HL-60 (cell line): ENCODE results near the gene MSI2.

Source experiments
- DNase-seq, 2 experiments: peaks; one replicate each; pipeline ENCODE4 v3.0.0-alpha.2; 2010 to 2020; ENCODE audit warnings: low read depth in 1 of 2, low spot score in 1 of 2
- H3K27ac ChIP-seq: fragments of 250-450 bp; sonication (Bioruptor Pico); replicated peaks from 2 replicates; pipeline ENCODE4 v1.5.1; 2020; ENCODE audit warnings: mild to moderate bottlenecking, moderate library complexity
- H3K27me3 ChIP-seq: fragments of 250-450 bp; sonication (Bioruptor Pico); 2 replicates; pipeline ENCODE4 v1.5.1; 2021; ENCODE audit warnings: mild to moderate bottlenecking, moderate library complexity; ENCODE audit not compliant: insufficient read depth, poor library complexity, severe bottlenecking
- H3K4me3 ChIP-seq: replicated peaks from 2 replicates; pipeline ENCODE4 v1.5.1; 2011; ENCODE audit warnings: mild to moderate bottlenecking, control low read depth, low read length; ENCODE audit not compliant: insufficient read depth
- GABPA ChIP-seq: IDR thresholded peaks from 2 replicates; pipeline ENCODE4 v1.6.1; 2012; ENCODE audit warnings: low read depth
- POLR2AphosphoS5 ChIP-seq: IDR thresholded peaks from 2 replicates; pipeline ENCODE4 v1.6.1; 2012; ENCODE audit warnings: low read depth
- SPI1 ChIP-seq: IDR thresholded peaks from 2 replicates; pipeline ENCODE4 v1.6.1; 2012; ENCODE audit warnings: low read depth, mild to moderate bottlenecking, borderline replicate concordance
- TF ChIP-seq, protein P1 (sequence below): IDR thresholded peaks from one replicate; pipeline ENCODE4 v1.5.1; 2011; ENCODE audit warnings: low read length, control low read depth, inconsistent platforms; ENCODE audit not compliant: insufficient read depth
- TF ChIP-seq, protein P2 (sequence below): IDR thresholded peaks from 2 replicates; pipeline ENCODE4 v1.6.1; 2012; ENCODE audit warnings: low read depth; ENCODE audit not compliant: insufficient replicate concordance

The MSI2 gene

DNA sequence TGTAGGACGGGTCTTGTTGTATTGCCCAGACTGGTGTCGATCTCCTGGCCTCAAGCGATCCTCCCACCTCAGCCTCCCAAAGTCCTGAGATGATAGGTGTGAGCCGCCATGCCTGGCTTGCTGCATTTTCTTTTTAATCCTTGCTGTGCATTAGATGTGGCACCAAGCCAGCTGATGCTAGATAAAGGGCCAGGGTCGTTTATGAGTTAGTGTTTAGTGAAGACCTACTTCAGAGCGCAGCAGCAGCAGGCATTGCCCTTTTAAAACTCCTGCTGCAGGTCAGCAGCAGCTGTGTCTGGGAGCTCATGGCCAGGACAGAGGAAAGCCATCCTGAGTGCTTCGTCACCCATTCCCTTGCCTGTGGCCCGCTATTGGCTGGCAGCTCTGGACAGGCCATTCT, 251.5 kb downstream of the MSI2 start:
- H3K27me3 ChIP-seq, result no peaks in the 10 kb centered on the region
- H3K27ac ChIP-seq, result no peak overlapping the region
- H3K4me3 ChIP-seq, result no peak overlapping the region
- no peak for DNase-seq
- TF ChIP-seq, protein P1, sequence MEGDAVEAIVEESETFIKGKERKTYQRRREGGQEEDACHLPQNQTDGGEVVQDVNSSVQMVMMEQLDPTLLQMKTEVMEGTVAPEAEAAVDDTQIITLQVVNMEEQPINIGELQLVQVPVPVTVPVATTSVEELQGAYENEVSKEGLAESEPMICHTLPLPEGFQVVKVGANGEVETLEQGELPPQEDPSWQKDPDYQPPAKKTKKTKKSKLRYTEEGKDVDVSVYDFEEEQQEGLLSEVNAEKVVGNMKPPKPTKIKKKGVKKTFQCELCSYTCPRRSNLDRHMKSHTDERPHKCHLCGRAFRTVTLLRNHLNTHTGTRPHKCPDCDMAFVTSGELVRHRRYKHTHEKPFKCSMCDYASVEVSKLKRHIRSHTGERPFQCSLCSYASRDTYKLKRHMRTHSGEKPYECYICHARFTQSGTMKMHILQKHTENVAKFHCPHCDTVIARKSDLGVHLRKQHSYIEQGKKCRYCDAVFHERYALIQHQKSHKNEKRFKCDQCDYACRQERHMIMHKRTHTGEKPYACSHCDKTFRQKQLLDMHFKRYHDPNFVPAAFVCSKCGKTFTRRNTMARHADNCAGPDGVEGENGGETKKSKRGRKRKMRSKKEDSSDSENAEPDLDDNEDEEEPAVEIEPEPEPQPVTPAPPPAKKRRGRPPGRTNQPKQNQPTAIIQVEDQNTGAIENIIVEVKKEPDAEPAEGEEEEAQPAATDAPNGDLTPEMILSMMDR, result no peak

DNA sequence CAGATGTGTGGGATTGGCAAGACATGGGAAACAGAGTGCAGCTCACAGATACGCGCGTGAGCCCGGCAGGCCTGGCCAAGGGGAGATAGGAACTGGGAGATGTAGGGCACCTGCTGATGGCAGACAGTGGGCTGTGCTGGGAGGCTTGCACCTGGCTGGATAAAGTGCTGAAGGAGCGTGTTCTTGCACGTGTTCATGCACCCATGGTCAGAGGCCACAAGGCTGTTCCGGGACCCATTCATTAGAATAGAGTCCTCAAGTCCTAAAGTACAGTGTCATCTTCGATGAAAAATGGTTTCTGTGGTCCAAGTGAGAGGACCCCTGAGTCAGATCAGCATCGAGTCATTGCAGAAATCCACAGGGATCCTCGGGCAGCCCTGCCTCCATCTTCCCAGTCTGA, 252.3 kb downstream of the MSI2 start:
- no peak for DNase-seq
- TF ChIP-seq GABPA (no peak), POLR2AphosphoS5 (no peak), SPI1 (no peak)
- TF ChIP-seq, protein P2, sequence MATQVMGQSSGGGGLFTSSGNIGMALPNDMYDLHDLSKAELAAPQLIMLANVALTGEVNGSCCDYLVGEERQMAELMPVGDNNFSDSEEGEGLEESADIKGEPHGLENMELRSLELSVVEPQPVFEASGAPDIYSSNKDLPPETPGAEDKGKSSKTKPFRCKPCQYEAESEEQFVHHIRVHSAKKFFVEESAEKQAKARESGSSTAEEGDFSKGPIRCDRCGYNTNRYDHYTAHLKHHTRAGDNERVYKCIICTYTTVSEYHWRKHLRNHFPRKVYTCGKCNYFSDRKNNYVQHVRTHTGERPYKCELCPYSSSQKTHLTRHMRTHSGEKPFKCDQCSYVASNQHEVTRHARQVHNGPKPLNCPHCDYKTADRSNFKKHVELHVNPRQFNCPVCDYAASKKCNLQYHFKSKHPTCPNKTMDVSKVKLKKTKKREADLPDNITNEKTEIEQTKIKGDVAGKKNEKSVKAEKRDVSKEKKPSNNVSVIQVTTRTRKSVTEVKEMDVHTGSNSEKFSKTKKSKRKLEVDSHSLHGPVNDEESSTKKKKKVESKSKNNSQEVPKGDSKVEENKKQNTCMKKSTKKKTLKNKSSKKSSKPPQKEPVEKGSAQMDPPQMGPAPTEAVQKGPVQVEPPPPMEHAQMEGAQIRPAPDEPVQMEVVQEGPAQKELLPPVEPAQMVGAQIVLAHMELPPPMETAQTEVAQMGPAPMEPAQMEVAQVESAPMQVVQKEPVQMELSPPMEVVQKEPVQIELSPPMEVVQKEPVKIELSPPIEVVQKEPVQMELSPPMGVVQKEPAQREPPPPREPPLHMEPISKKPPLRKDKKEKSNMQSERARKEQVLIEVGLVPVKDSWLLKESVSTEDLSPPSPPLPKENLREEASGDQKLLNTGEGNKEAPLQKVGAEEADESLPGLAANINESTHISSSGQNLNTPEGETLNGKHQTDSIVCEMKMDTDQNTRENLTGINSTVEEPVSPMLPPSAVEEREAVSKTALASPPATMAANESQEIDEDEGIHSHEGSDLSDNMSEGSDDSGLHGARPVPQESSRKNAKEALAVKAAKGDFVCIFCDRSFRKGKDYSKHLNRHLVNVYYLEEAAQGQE, result no peak
- TF ChIP-seq, protein P1, result no peak
- H3K27ac ChIP-seq, result no peak overlapping the region

DNA sequence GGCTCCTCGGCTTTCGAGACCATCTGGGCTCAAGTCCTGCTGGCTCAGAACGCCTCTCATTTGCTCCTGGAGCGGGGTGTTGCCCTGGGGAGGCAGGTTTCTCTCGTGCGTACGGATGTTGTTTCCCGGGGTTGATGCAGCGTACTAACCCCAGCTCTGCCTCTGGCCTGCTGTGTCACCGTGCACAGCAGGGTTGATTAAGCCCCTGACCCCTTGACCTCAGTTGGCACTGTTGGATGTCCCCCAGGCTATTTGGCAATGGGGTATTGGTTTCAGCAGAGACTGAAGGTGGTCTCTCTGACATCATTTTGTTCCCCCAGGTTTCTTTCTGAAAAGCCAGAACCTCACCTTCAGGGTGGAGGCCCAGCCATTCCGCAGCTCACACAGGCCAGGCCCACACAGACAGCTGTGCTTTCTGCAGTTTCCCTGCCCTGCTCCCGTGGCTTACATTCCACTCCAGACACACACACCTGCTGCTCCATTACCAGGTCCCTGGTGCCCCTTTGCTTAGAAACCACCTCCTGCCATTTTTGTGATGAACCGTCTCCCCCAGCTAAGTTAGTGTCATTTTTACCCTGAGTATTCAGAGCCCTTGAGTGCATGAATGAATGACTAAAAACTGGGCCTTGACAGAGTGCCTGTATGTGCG, 255.3 kb downstream of the MSI2 start:
- H3K27ac ChIP-seq, result no peak overlapping the region
- TF ChIP-seq POLR2AphosphoS5, result no peak
- TF ChIP-seq, protein P2, result no peak
- TF ChIP-seq, protein P1, result no peak
- no peak for TF ChIP-seq GABPA
- TF ChIP-seq SPI1, result no peak

More for the DNA sequence above, 252.3 kb downstream of the MSI2 start:
- H3K27me3 ChIP-seq, result no peaks in the 10 kb centered on the region
- no peak overlapping the region for H3K4me3 ChIP-seq

DNA sequence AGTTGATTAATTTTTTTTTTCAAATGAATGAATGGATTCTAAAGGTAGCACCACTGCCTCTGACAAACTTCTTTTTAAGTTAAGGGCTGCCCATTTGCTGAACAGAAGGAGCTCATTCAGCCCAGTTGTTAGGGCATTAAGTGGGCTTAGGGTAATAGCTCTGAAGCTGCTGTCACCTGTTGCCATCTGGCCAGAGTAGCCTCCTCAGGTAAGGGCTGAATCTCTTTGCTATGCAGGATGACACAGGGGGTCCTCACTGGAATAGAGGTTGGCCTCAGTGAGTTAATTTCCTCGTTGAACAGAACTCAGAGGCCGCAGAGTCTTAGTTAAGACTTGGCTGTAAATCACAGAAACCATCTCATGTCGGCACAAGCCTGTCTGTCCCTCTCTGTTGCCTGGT, 255.9 kb downstream of the MSI2 start:
- no peak for DNase-seq
- Histone ChIP-seq H3K27me3 (no peaks in the 10 kb centered on the region), H3K27ac (no peak overlapping the region), H3K4me3 (no peak overlapping the region)
- no peak for TF ChIP-seq GABPA
- no peak for TF ChIP-seq POLR2AphosphoS5
- TF ChIP-seq SPI1, result no peak

More for the DNA sequence above, 255.3 kb downstream of the MSI2 start:
- Histone ChIP-seq H3K4me3 (no peak overlapping the region), H3K27me3 (no peaks in the 10 kb centered on the region)
- DNase-seq, result no peak
